GM19397 (cell line): ENCODE results near the gene DMRT1.
"Not testable (repeated sequence)": the region's sequence is repeated elsewhere in the genome, so short reads cannot be mapped to it uniquely, and the experiment has no call there.

ENCODE experiments used
- ATAC-seq: cut with Tn5 transposase; IDR thresholded peaks from one replicate; pipeline ENCODE4 v1.9.1; 2021; ENCODE audit warnings: mild to moderate bottlenecking, moderate library complexity; ENCODE audit not compliant: unreplicated experiment

The DMRT1 gene

GRCh38 chr9:995781-996180, 154.3 kb downstream of the DMRT1 start:
- no peak for ATAC-seq

GRCh38 chr9:998299-999110, 157.0 kb downstream of the DMRT1 start:
- not testable (repeated sequence) for ATAC-seq

- ATAC-seq: no peak
These were observed 160.3 kb downstream of the DMRT1 start for GRCh38 chr9:1001838-1002237.

- ATAC-seq: no peak
These were observed 161.2 kb downstream of the DMRT1 start for GRCh38 chr9:1002678-1003077.

GRCh38 chr9:1005043-1005667, 163.7 kb downstream of the DMRT1 start:
- ATAC-seq: no peak

- ATAC-seq: no peak
These were observed 165.8 kb downstream of the DMRT1 start for GRCh38 chr9:1007312-1007711.

GRCh38 chr9:1008216-1008615, 166.7 kb downstream of the DMRT1 start:
- no peak for ATAC-seq

GRCh38 chr9:1009101-1009707, 167.7 kb downstream of the DMRT1 start:
- ATAC-seq: peak; percentile 95

GRCh38 chr9:1013021-1013420, 171.5 kb downstream of the DMRT1 start:
- ATAC-seq: no peak

GRCh38 chr9:1014225-1014624, 172.7 kb downstream of the DMRT1 start:
- ATAC-seq: no peak

GRCh38 chr9:1014640-1015039, 173.1 kb downstream of the DMRT1 start:
- ATAC-seq: no peak

GRCh38 chr9:1018121-1018520, 176.6 kb downstream of the DMRT1 start:
- ATAC-seq: no peak
